Measurements from ENCODE around the gene SLC12A8. TPM values are rescaled to one million over a fixed set of nuclear protein-coding genes. Genes with fewer than 3 reads are reported as not detected.

The SLC12A8 gene
- total RNA-seq, 1 donor from 2014 or later = 2.9 TPM

GRCh38 chr3:125058529-125058928, 154.0 kb downstream of the SLC12A8 start:
- TF ChIP-seq CTCF (conservative IDR thresholded peaks at IDR 0.05) = no peak
- H3K27ac Mint-ChIP-seq (ENCODE audit: unreplicated experiment) = no peak overlapping the region
- DNase-seq (ENCODE audit: low read depth, low spot score) = no peak
- H3K27me3 Mint-ChIP-seq (ENCODE audit: low read depth) = peaks cover 39% of the 10 kb centered on the region
- no peaks in the 10 kb centered on the region for H3K36me3 Mint-ChIP-seq (ENCODE audit: low read depth)
- peaks cover 31% of the 10 kb centered on the region for H3K4me1 Mint-ChIP-seq
- H3K4me3 Mint-ChIP-seq = no peak overlapping the region
- H3K9me3 Mint-ChIP-seq = no peaks in the 10 kb centered on the region

- peak overlapping the region; percentile 76 for H3K4me3 Mint-ChIP-seq
- no peak for DNase-seq (ENCODE audit: low read depth, low spot score)
- no peaks in the 10 kb centered on the region for H3K36me3 Mint-ChIP-seq (ENCODE audit: low read depth)
- H3K4me1 Mint-ChIP-seq = peaks cover 43% of the 10 kb centered on the region
- no peak for TF ChIP-seq CTCF (conservative IDR thresholded peaks at IDR 0.05)
- no peak overlapping the region for H3K27ac Mint-ChIP-seq (ENCODE audit: unreplicated experiment)
- H3K9me3 Mint-ChIP-seq = no peaks in the 10 kb centered on the region
- peaks cover 42% of the 10 kb centered on the region for H3K27me3 Mint-ChIP-seq (ENCODE audit: low read depth)
Observed at GRCh38 chr3:125057186-125057850, 155.2 kb downstream of the SLC12A8 start.

GRCh38 chr3:125055913-125056745, 156.4 kb downstream of the SLC12A8 start, which contains the start of gene HEG1:
Gene HEG1, minus strand, starts transcription at chr3:125055997. Its CDS starts 107 bp downstream, at chr3:125055890.
- Mint-ChIP-seq H3K27me3 (ENCODE audit: low read depth) (peaks cover 39% of the 10 kb centered on the region), H3K27ac (ENCODE audit: unreplicated experiment) (peak within 1 kb of the TSS; percentile 70), H3K4me3 (peak within 1 kb of the TSS; percentile 95), H3K4me1 (peaks cover 50% of the 10 kb centered on the region), H3K9me3 (no peaks in the 10 kb centered on the region), H3K36me3 (ENCODE audit: low read depth) (no peaks in the 10 kb centered on the region)
- no peak for TF ChIP-seq CTCF (conservative IDR thresholded peaks at IDR 0.05)
- peak; percentile 65 for DNase-seq (ENCODE audit: low read depth, low spot score)

- no peaks in the 10 kb centered on the region for H3K9me3 Mint-ChIP-seq
- peaks cover 49% of the 10 kb centered on the region for H3K4me1 Mint-ChIP-seq
- peaks cover 35% of the 10 kb centered on the region for H3K27me3 Mint-ChIP-seq (ENCODE audit: low read depth)
- H3K36me3 Mint-ChIP-seq (ENCODE audit: low read depth) = peaks cover 4% of the 10 kb centered on the region
- H3K4me3 Mint-ChIP-seq = peak overlapping the region; percentile 95
- no peak for TF ChIP-seq CTCF (conservative IDR thresholded peaks at IDR 0.05)
- no peak for DNase-seq (ENCODE audit: low read depth, low spot score)
- H3K27ac Mint-ChIP-seq (ENCODE audit: unreplicated experiment) = no peak overlapping the region
Observed at GRCh38 chr3:125055331-125055912, 157.1 kb downstream of the SLC12A8 start.

- no peak for DNase-seq (ENCODE audit: low read depth, low spot score)
- H3K9me3 Mint-ChIP-seq = no peaks in the 10 kb centered on the region
- H3K36me3 Mint-ChIP-seq (ENCODE audit: low read depth) = peaks cover 6% of the 10 kb centered on the region
- H3K4me1 Mint-ChIP-seq = peaks cover 51% of the 10 kb centered on the region
- H3K4me3 Mint-ChIP-seq = peak overlapping the region; percentile 95
- peaks cover 35% of the 10 kb centered on the region for H3K27me3 Mint-ChIP-seq (ENCODE audit: low read depth)
- H3K27ac Mint-ChIP-seq (ENCODE audit: unreplicated experiment) = peak overlapping the region; percentile 44
- TF ChIP-seq CTCF (conservative IDR thresholded peaks at IDR 0.05) = peak; percentile 20
Observed at GRCh38 chr3:125054449-125055329, 157.9 kb downstream of the SLC12A8 start.
